Measurements from ENCODE around the gene LAPTM4A.
"Not testable (repeated sequence)": the region's sequence is repeated elsewhere in the genome, so short reads cannot be mapped to it uniquely, and the experiment has no call there.

The LAPTM4A gene

DNA sequence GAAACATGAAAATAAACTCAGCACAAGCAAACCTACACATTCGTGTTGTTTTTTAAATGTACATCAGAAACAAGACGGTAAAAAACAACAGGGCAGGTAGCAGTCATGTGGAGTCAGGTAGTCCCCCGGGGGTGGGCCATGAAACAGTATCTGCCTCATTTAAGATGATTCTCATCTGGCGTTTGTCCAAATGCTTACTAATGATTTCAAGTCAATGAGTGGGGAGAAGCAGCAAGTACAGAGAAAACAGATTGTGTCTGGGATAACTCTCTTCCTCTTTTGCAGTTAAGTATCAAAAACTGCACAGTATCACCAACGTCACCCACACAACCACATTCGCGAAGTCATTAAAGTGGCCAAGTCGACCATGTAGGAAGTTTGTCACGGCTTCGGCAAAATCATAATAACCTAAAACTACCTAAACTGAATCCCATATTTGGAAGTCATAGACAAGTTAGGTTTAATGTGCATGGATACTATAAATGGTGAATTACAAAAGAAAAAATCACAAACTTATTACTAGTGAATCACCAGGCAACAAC, 1.3 kb downstream of the LAPTM4A start:
- DNase-seq = no peak

DNA sequence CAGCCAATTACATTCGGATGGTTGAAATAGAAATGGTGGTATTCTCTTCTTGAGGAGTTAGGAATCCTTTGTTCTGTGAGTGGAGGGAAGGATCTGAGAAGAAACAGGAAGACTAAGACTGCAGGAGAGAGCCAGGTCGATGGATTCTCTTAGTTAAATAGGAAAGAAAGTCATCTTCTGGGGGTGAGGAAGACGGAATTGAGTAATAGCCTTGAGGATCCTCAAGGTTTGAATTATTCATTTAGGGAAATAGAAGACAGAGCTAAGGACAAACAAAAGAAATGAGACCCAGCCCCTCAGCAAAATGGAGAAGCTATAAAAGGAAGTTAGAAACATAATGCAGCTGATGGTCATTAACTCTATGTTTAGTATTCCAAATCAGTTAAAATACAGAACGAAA, 1.8 kb downstream of the LAPTM4A start:
- no peak for DNase-seq

DNA sequence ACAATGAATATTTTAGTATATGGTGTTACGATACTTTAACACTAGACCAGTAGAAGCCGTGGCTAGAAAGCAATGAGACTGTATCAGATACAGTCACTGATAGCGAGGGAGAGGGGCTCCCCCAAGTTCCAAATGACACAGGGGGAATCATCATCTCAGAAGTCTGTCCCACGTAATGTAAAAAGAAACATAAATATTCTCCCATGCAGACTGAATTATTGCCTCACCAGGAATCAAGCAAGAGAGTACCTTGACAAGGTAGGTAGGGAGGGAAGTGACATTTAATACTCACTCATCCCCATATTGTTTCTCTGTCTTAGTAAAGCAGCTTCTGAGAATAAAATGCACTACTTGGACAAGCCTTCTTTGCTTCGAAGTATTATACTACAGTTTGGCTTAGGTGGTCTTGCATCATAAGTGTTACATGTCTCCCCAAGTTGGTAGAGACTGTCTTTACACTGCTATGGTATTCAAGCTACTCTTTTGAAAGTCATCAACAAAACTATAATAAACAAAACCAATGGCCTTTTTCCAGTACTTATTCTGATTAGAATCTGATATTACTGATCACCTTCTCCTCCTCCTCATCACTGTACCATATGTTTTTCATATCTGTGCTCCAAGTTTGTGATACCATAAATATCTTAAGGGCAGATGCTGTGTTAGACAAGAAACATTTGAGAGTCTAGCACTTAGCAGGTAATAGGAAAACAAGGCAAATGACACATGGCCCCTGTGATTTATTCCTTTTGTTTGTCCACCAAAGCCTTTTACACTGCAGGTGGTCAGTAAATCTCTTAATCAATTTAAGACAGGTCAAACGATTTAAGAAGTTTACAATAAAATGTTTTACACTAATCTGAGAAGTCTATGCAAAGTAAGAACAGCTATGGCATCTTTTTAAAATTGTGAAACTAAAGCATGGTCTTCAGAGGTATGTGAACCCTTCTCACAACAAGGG, 2.7 kb downstream of the LAPTM4A start:
- DNase-seq = no peak

DNA sequence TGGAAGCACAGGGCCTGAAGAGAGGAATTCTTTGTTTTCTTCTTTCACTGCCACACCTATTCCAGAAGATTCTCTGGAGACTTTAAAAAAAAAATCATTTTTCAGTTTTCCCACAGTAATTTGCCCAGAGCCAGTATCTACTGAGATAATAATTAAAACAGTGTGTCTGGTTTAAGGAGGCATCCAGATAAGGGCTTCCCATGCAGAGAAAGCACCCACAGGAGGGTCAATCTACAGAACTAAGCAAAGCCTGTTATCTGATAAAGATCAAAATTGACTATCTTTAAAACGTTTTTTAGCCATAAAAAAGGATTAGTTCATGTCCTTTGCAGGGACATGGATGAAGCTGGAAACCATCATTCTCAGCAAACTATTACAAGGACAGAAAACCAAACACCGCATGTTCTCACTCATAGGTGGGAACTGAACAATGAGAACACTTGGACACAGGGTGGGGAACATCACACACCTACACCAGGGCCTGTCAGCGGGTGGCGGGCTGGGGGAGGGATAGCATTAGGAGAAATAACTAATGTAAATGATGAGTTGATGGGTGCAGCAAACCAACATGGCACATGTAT, 5.6 kb downstream of the LAPTM4A start:
- DNase-seq = not testable (repeated sequence)

DNA sequence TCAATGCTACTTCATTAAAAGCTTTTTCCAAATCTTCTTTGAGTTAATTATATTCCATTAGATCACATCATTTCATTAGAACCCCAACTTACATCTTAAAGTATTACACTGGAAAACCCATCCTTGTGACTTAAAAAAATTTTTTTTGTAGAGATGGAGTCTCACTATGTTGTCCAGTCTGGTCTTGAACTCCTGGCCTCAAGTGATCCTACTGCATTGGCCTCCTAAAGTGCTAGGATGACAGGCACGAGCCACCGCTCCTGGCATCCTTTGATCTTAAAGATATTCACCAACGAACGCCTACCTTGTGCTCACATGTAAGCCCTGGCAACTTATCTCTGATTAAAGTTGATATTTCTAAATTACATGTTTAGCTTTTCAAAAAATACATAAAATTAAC, 6.7 kb downstream of the LAPTM4A start:
- no peak for DNase-seq

DNA sequence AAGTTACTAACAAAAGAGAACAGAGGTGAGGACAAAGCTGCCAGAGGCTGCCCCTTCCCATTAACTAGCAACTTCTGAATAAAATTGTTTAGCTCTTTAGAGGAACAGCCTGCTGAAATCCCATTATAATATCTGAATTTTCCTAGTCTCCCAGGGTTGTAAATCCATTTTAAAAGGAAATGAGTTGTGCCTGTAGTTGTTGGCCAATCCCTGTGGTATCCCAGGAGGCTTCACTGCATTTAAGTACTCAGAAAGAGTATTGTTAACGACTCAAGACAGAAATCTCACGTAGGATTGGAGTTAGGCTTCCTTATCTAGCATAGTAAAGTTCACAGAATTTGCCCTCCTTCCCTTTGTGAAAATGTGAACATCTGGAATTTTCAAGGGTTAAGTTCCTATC, 8.9 kb downstream of the LAPTM4A start:
- DNase-seq = no peak

DNA sequence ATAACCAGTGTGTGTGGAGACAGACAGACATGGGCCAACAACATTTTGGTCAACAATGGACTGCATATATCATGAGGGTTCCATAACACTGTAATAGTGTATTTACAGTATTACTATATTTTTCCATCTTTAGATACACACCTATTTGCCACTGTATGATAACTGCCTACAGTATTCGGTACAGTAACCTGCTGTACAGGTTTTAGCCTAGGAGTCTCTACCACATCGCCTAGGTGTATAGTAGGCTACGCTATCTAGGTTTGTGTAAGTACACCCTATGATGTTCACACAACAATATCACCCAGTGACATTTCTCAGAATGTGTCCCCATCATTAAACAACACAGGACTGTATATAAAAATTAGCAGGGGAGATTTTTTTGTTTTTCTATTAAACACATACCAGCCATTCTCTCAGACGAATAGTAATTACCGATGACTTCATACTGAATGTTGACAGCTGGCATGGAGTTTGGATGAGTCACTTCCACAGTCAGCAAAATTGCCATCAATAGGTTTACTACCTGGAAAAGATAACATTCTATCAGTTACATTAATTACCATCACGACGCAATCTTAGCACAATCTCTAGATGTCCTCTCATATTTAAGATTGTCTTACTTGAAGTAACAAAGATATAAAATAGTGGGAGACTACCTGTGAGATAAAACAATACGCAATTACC, 10.8 kb downstream of the LAPTM4A start:
- peak; percentile 37 for DNase-seq

DNA sequence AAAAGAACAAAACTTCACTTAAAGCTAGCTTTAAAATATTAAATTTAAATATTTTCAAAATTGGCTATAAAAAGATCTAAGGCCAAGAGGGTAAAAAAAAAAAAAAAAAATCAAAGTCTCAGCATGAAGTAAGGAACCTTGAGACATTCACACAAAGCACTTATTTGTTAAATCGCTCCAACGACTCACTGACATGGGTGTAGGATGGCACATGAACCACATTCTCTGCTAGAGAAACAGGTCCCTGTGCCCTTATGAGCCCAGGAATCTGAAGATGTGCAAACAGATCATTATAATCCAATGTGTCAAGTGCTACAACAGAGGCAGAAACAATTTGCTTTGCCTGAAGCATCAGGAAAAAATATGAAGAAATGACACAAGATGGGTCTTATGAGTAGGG, 13.8 kb downstream of the LAPTM4A start:
- DNase-seq = no peak

DNA sequence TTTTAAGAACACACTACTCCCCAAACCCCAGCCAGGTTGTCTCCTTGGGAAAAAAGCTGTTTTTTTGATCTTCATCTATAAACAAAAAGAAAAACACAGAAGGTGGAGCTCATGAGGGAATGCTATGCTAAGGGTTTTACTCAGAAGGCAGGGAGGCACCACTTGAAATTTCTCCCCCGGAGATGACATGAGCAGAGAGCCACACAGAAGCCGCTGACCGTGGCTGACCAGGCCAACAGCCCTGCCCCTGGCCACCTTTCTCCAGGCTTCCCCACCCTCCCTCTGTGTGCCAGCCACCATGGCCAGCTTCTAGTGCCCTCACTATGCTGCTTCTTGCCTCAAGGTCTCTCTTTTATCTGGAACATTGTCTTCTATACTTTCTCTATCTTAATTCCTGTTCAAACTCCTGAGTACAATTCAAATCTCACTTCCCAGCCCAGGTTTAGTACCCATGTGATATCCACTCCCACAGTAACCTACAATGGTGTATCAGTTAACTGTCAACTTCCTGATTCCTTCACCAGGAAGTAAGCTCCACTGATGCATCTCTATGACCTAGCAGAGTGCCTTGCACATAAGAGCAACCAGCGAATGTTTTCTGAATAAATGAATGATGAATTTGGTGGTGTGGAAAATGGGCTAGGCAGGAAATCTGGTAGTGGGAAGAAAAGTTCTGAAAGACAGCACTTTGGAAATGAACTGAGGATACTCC, 15.3 kb downstream of the LAPTM4A start:
- DNase-seq = peak; percentile 34

DNA sequence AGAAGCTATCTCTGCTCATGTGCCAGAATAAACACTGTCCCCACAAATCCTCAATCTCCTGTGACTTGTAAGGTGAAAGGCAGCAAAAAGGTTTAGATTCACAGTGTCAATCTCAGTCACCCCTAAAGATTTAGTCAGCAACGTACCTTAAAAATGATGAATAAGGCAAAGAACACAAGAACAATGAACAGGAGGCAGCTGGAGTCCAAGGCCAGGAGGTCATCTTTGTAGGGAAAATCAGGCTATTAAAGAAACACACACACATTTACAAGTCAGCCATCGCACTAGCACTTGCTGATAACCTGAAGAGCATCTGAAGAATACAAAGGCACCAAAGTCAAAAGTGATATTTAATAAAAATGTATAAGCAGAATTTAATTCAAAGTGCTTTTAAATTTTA, 16.6 kb downstream of the LAPTM4A start:
- DNase-seq = no peak

DNA sequence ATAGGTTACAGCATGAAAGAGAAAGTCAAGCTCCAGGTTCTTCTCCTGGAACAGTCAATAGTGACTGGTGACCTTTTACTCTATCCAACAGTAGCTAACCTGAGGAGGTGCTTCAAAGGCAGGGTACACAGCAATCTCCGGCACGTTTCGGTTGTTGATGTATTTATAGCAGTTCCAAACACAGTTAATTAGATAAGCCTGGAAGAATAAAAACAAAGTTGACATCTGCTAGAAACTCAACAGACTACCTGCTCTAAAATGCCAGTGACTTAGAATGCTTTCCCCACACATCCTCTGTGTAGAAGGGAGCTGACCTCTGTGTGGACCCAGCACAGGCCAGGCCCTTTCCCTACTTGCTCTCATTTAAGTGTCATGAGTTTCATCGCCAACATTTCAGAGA, 17.2 kb downstream of the LAPTM4A start:
- no peak for DNase-seq

DNA sequence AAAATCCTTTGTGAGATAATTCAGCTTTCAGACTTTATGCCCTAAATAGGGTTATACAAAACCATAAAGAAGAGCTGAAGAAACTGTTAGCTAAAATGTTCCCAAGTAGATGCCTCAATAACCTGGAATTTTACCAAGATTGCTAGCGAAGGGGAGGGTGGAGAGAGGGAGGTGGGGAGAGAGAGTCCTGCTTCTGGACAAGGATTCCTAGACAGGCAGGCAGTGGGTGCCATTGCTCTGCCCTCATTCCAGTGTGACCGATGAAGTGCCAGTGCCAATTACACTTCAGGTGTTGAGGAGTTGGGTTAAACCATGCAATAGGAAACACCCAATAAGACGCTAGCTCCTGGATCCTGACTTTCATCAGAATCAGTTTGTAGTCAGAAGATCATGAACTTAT, 18.1 kb downstream of the LAPTM4A start:
- DNase-seq = no peak

DNA sequence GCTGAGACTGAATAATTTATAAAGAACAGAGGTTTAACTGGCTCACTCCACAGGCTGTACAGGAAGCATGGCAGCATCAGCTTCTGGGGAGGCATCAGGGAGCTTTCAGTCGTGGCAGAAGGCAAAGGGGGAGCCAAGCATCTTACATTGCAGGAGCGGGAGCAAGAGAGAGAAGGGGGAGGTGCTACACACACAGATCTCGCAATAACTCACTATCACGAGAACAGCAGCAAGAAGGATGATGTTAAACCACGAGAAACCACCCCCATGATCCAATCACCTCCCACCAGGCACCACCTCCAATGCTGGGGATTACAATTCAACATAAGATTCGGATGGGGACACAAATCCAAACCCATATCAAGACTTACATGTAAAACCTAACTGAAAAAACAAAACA, 21.2 kb downstream of the LAPTM4A start:
- DNase-seq = no peak

DNA sequence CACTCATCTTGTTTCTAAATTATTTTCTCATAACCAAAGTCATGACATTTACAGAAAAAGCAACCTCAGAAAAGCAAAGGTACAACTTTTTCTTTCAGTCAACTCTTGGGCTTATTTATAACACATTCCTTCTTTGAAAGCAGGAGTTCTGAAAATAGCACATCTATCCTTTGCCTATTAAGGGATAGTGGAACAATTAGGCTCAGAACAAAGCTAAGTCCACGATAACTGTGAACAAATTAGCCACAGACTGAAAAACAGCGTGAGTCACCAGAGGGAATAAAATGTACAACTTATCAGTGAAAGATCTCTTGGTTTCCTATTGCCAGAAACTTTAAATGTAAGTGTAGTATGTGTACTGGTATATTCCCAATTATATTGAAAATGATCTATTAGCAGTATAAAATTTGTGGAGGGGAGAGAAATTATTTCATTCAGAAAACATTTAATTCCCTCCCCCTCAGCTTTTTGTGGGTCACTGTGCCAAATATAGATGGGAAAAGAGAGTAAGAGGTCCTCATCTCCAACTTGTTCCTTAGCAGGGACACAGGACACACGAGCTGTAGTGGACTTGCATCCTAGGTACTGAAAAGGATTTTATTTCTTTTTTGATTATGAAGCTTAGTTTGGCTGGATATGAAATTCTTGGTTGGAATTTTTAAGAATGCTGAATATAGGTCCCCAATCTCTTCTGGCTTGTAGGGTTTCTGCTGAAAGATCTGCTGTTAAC, 23.6 kb downstream of the LAPTM4A start:
- DNase-seq = no peak

DNA sequence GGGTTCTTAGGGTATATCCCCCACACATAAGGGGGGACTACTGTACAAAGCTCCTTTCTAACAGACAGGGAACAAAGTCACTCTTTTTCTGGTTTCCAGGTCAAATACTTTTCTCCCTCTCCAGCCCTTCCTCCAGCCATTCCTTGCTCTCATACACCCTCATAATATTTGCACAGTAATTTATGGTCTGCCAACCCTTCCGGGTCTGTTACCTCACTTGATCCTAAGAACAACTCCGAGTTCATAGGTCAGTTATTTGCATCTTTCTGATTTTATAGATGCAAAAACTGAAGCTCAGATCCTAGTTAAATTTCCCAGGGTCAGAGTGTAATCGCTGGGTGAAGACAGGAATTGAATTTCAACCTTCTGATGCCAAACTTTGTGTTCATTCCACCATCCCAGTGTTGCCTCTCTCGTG, 24.2 kb downstream of the LAPTM4A start:
- DNase-seq = peak; percentile 68

DNA sequence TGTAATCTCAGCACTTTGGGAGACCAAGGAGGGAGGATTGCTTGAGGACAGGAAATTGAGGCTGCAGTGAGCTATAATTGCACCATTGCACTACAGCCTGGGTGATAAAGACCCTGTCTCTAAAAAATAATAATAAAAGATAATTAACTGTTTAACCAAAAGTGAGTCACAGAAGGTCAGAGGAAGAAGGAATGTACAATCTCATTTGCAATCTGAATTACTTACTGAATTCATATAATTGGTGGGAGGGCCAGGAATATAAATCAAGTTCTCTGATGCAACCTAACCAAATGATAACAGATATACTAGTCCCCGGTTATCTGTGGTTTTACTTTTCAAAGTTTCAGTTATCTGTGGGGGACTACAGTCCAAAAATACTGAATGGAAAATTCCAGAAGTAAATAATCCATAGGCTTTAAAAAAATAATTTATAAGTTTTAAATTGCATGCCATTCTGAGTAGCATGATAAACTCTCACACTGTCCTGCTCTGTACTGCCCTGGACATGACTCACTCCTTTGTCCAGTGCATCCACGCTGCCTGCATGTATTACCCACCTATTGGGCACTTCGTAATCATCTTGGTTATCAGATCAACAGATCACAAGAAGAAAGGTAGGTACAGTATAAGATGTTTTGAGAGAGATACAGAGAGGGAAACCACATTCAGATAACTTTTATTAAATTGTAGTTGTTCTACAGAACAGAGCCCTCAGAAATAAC, 26.2 kb downstream of the LAPTM4A start:
- DNase-seq = no peak

DNA sequence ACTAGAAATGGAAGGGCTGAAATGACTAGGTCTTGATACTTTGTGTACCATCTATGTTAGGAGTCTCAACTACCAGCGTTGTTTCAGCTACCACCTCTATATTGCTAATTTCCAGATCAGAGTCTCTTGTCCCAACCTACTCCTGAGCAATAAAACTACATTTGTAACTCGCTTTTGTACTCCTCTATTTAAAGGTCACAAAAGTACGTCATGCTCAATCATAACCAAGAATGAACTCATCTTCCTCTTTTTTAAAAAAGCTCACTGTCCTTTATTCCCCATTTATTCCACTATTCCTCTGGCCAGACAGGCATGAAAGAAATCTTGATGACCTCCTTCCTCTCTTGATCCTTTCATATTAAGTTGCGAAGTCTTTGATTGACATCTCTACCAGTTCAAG, 27.7 kb downstream of the LAPTM4A start:
- no peak for DNase-seq

DNA sequence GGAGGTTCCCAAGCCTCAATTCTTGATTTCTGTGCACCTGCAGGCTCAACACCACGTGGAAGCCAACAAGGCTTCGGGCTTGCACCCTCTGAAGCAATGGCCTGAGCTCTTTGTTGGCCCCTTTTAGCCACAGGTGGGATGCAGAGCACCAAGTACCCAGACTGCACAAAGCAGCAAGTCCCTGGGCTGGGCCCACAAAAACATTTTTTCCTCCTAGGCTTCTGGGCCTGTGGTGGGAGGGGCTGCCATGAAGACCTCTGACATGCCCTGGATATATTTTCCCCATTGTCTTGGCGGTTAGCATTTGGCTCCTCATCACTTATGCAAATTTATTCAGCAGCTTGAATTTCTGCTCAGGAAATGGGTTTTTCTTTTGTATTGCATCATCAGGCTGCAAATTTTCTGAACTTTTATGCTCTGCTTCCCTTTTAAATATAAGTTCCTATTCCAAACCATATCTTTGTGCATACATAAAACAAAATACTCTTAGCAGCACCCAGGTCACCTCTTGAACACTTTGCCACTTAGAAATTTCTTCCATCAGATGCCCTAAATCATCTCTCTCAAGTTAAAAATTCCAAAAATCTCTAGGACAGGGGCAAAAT, 29.9 kb downstream of the LAPTM4A start:
- no peak for DNase-seq

DNA sequence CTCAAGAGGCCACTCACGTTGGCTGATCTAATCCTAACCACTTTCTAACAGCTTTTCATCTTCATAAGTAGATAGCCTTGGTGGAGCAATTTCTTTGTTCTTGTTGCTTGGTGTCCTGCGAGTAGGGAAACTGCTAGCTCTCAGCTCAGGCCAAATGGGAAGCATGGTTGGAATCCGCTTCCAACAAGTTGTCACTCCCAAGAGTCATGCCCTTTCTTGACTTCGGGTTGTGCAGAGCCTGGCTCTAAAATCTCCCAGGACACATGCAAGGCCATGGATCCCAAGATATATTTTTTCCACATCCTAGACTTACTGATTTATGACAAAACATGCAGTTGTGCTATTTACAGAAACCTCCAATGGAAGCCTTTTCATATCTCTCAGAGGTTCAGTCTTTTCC, 31.7 kb downstream of the LAPTM4A start:
- no peak for DNase-seq

DNA sequence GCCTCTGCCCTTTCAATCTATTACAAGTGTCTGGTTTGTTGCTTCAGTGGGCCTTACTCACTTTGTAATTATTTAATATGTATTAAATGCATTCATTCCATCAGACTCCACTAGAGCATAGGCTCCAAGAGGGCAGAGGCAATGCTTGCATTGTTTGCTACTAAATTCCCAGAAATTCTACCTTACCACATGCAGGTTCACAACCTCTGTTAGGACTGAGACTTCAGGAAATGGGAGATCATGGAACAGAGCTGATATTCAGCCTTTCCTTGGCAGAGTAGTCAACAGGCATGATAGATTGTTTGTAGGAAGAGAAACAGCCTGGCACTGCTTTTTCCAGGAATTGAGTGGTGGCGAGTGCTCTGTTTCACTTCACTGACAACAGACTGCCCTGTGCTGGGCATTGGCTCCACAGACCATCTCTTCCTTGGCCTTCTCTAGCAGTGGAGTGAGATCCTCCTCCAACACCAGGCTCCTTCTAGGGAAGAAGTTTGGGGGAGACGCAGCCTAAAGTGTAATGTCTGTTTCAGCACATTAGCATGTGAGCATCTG, 32.8 kb downstream of the LAPTM4A start:
- DNase-seq = no peak

DNA sequence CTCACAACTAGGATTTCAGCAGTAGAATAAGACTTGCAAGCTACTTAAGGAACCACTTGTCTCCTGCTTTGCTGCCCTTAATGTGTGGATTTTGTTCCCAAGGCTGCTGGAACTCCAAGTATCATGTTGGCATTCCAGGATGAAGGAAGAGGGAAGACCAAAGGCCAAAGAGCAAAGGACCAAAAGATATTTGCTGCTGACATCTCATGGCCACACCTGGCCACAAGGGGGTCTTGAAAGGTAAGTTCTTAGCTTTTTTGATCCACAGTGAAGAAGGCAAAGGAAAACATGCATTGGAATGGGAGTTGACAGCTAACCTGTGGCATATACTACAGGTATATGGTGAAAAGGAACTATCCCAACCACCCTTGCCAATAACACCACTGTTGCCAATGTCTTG, 35.1 kb downstream of the LAPTM4A start:
- no peak for DNase-seq

Data from DMS53 (cell line).